Fibroblast of lung (primary cell): ENCODE results near the gene MYO3B.

Source experiments
- CTCF ChIP-seq, 2 donors: IDR thresholded peaks in 1 of 2; conservative IDR thresholded peaks in 1 of 2; 1 replicate in 1 of 2; 2 replicates in 1 of 2; pipeline ENCODE4 v1.5.1; 2011 to 2012; ENCODE audit warnings: low read length in 2 of 2, control low read depth in 1 of 2, inconsistent platforms in 1 of 2, low read depth in 1 of 2, mild to moderate bottlenecking in 1 of 2
- EZH2 ChIP-seq: IDR thresholded peaks from 2 replicates; pipeline ENCODE4 v1.5.1; 2012; ENCODE audit warnings: low read length, control low read depth, mild to moderate bottlenecking; ENCODE audit errors: missing control alignments

GRCh38 chr2:170428868-170429267, 250.9 kb downstream of the MYO3B start:
- no peak for TF ChIP-seq CTCF (conservative IDR thresholded peaks at IDR 0.05 in 1 of 2, IDR thresholded peaks at IDR 0.05 in 1 of 2; ENCODE audit: low read depth in 1 of 2, low read length in 2 of 2)
- TF ChIP-seq EZH2, result no peak
